Activated effector memory CD4-positive, alpha-beta T cell treated with anti-CD3 and anti-CD28 coated beads, Interleukin-2, amount 50 U/mL, for 16 hours (primary cell): ENCODE results near the gene ERBB4.
"Not testable (repeated sequence)": the region's sequence is repeated elsewhere in the genome, so short reads cannot be mapped to it uniquely, and the experiment has no call there.

ENCODE experiments used
- DNase-seq: peaks from one replicate; pipeline ENCODE4 v3.0.0-alpha.2; 2020

Gene ERBB4

GRCh38 chr2:212284166-212284565 lies 254.4 kb downstream of the ERBB4 start:
- DNase-seq, result no peak

- DNase-seq, result no peak
Observed at GRCh38 chr2:212282671-212283261, 255.8 kb downstream of the ERBB4 start.

GRCh38 chr2:212276813-212277212 lies 261.8 kb downstream of the ERBB4 start:
- no peak for DNase-seq

DNA sequence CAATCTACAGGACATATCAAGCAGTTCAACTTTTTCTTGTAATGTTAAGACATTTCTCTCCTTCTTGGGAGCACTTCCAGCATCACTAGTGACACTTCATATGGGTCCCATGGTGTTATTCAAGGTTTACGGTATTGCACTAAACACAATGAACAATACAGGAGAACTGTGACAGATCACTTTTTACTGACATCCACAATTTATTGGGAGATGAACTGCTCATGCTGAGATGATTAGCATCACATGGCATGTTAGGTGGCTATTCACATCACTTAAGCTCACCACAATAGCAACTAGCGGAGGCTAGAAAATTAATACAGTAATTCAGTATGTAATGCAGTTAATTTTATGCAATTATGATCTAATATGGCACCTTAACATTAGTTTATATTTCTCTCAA lies 264.4 kb downstream of the ERBB4 start:
- no peak for DNase-seq

DNA sequence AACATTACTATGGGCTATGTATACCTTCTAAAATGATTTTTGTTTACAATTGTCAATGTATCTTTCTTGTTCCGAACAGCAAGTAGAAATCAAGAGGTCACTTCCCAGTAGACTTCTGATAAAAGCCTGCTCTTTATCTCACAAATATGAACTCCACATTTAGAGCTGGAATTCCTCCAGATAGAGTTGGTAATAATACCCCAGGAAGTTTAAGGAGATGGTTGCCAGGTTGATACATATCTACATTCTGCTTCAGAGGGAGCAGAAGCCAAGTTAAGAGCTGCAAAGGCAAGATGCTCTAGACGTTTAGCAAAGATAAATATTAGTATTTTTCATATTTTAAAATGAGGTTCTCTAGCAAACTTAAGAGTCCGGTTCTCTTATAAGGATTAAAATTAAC lies 267.0 kb downstream of the ERBB4 start:
- no peak for DNase-seq

GRCh38 chr2:212269005-212269404 lies 269.6 kb downstream of the ERBB4 start:
- no peak for DNase-seq

DNA sequence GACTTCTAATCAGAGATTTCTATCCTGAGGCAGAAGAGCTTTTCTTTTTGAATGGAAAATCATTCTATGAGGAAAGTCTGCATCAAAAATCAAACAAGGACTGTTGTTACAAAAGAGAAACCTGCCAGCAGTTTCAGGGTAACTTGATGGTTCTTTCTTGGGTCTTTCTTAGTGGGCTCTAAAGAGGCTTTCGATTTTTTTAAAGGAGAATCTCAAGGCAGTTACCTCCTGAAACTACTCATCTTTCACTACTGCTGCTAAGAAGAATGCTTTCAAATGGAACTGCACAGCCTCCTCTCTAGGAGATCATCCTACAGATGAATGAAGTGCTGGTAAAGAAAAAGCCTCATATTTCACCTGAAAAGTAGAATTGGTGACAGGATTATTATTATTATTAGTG lies 272.3 kb downstream of the ERBB4 start:
- no peak for DNase-seq

DNA sequence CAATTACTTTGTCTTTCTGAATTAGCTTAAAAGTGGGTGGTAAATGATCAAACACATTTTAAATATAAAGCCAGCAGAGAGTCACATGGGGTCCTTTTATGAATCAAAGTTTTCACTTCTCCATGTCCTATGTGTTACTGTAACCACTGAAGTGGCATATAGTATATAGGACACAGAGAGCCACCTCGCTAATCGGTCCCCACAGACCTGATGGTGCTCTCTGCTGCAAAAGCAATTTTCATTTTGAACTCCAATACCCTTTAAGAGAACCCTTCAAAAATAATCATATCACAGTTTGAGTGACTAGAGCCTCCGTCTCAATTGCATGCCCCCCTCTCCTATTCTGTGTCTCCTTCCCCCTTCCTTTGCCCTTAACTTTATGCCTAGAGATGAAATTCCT lies 272.8 kb downstream of the ERBB4 start:
- no peak for DNase-seq

DNA sequence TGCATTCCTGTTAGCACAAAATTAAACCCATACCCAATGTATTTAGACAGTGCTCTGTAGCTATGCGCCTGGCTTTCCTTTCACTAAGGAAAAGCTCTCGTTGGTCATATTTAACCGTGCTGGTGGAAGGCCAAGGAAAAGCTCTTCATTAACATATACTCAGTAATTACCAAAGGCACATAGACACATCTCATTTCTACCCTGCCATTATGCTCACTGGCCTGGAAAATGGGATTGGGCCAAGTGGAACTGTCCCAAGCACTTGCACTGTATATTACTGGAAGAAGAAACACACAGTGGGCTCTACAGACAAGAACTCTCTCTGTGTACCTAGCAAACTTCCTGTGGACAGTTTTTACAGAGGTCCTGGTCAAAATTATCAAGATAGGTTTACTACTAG lies 274.4 kb downstream of the ERBB4 start:
- no peak for DNase-seq

DNA sequence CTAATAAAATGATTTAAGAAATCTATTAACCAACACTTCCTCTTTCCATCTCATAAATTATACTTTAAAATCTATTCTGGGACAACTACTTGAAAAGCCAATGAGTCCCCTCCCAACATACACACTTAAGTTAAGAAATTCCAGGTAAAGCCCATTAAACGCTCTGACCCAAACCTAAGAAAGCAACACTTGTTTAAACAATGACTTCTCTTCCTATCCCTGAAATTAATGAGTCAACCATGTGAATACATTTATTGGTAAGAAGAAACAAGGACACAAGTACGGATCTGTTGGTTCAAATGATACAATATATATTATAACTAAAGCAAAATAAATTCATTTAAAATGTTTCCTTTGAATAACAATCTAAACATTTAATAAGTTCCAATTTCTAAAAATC lies 279.4 kb downstream of the ERBB4 start:
- DNase-seq, result no peak

GRCh38 chr2:212254339-212254738 lies 284.3 kb downstream of the ERBB4 start:
- DNase-seq, result no peak

GRCh38 chr2:212249451-212249850 lies 289.2 kb downstream of the ERBB4 start:
- no peak for DNase-seq

DNA sequence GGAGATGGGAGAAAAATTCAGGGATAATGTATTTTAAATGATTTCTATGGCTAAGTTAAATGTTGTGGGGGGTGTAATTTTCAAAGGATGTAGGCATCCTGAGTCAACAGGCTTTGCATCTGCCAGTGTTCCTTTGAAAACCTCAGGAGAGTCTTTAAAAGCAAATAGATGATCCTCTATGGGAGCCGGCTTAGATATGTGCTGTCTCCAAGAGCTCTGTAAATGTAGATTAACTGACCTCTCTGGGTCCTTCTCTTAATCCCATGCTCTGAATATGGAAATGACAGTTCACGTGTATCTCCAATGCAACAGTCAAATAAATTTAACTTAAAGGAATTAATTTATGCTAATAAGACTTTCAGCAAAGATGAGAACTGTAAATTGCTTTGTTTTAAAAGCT lies 292.7 kb downstream of the ERBB4 start:
- no peak for DNase-seq

GRCh38 chr2:212242724-212243123 lies 295.9 kb downstream of the ERBB4 start:
- DNase-seq, result no peak

DNA sequence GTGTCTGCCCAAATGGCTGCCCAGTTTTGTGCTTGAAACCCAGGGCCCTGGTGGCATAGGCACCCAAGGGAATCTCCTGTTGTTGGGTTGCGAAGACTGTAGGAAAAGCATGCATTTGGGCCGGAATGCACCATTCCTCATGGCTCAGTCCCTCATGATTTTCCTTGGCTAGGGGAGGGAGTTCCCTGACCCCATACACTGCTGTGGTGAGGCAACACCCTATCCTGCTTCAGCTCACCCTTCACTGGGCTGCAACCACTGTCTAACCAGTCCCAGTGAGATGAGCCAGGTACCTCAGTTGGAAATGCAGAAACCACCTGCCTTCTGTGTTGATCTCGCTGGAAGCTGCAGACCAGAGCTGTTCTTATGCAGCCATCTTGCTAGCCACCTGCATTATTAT lies 300.4 kb downstream of the ERBB4 start:
- DNase-seq, result not testable (repeated sequence)

DNA sequence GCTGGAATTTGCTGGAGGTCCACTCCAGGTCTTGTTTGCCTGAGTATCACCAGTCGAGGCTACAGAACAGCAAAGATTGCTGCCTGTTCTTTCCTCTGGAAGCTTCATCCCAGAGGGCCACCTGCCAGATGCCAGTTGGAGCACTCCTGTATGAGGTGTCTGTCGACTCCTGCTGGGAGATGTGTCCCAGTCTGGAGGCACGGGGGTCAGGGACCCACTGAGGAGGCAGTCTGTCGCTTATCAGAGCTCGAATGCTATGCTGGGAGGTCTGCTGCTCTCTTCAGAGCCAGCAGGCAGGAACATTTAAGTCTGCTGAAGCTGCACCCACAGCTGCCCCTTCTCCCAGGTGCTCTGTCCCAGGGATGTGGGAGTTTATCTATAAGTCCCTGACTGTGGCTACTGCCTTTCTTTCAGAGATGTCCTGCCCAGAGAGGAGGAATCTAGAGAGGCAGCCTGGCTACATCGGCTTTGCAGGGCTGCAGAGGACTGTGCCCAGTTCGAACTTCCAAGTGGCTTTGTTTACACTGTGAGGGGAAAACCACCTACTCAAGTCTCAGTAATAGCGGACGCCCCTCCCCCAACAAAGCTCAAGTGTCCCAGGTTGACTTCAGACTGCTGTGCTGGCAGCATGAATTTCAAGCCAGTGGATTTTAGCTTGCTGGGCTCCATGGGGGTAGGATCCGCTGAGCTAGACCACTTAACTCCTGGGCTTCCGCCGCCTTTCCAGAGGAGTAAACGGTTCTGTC lies 301.1 kb downstream of the ERBB4 start:
- DNase-seq, result no peak

GRCh38 chr2:212228743-212229171 lies 309.8 kb downstream of the ERBB4 start:
- DNase-seq, result no peak

DNA sequence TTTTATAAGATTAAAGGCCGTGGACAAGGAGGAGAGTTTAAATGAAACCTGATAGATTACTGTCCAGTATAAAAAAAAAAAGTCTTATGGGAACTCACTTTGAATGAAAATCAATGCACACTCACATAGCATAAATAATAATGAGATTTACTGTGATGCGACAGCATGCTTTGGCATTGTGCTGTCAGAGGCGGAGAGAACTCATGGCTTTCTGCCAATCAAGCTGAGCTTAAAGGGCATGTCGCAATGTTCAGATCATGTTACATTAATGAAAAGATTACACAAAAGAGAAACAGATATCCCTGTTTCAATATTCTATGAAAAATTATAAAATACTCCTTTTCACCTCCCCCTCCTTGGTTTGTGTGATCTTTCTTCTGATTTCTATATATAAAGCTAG lies 310.8 kb downstream of the ERBB4 start:
- no peak for DNase-seq

- no peak for DNase-seq
Observed at GRCh38 chr2:212226114-212226513, 312.5 kb downstream of the ERBB4 start.

DNA sequence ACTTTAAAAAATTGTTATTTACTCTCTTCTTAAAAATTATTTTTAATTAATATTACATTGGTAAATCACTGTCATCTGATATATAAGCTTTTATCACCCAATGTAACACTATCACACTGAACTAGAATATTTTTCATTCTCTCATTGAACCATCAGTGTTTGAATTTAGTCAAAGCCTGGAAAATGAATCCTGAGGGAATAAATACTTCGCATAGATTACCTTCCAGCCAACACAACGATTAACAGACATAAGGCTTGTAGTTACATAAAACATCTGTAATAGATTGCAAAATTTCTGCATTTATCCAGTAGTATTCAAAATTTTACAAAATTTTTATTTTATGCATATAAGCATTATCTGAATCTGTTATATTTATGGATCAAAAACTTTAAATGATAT lies 314.9 kb downstream of the ERBB4 start:
- DNase-seq, result no peak

DNA sequence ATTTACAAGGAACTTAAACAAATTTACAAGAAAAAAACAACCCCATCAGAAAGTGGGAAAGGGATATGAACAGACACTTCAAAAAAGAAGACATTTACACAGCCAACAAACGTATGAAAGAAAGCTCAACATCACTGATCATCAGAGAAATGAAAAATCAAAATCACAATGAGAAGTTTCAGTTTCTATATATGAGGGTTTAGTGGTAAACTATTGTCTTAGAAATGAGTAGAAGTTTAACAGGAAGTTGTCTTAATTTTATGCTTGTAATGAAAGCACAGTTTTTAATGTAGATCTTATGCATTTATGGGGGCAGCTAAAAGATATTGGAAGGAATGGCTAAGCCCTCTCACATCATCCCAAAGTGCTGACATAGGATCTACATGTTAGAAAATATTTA lies 325.4 kb downstream of the ERBB4 start:
- DNase-seq, result no peak

DNA sequence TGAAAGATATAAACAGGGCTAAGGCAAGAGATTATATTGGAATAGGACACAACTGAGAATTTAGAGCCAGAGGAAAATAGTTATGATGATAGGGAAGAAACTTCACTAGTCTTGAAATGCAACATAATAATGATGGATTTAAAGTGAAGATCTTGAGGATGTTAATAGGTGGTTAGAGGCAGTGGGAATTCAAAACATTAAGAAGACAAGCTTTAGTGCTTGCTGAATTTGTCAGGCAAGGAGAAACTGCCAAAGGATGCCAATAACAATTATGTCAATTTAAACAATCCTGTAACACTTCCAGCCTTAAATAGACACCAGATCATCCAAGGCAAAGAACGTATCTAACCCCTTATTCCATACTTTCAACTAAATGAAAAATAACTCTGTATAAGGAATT lies 330.1 kb downstream of the ERBB4 start:
- DNase-seq, result no peak

GRCh38 chr2:212197776-212198175 lies 340.8 kb downstream of the ERBB4 start:
- no peak for DNase-seq

DNA sequence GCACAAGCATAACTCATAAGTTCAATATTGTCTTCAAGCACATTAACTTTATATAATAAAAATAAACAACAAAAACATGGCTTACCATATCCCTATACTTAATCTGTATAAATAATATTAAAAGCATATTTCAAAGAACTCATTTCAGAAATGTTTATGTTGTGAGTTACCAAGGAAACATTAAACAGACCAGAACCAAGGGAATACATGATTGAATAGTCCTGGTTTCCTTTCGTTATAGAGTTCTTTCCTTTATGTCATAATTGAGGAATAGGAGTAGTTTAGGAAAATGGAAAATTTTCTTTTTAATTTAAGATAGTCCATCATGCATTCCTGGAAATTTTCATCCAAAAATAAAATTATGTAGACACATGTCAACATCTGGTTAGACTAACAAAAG lies 343.0 kb downstream of the ERBB4 start:
- DNase-seq, result no peak

DNA sequence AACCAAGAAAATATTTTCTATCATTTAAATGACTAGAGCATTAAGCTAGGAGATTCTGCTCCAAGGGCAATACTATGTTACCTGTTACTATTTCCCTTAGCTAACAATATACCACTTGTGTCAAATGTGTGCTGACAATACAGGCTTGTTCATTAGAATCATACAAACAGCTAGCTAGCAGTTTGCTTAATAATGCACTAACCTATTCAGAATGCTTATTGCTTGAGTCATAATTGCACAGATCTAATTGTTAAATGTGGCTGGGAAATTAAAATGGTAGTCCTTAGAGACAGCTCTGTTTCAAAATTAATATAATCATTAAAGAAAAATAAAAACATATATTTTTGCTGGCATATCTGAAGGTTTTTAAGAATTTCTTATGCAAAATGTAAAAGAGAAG lies 344.2 kb downstream of the ERBB4 start:
- no peak for DNase-seq
